Cortex of kidney (tissue), 1 donor: ENCODE results near the gene PPP2R3C.
"Not testable (repeated sequence)": the region's sequence is repeated elsewhere in the genome, so short reads cannot be mapped to it uniquely, and the experiment has no call there.

ENCODE experiments used
- DNase-seq: peaks from one replicate; lab custom pipeline; 2025; lab: John Stamatoyannopoulos, UW

PPP2R3C gene

GRCh38 chr14:35052637-35053036 lies 69.2 kb downstream of the PPP2R3C start:
- DNase-seq: no peak

- no peak for DNase-seq
These were observed 70.0 kb downstream of the PPP2R3C start for GRCh38 chr14:35051796-35052195.

GRCh38 chr14:35050652-35051051 lies 71.1 kb downstream of the PPP2R3C start:
- DNase-seq: no peak

GRCh38 chr14:35047976-35048513 lies 73.7 kb downstream of the PPP2R3C start:
- no peak for DNase-seq

- no peak for DNase-seq
These were observed 74.8 kb downstream of the PPP2R3C start for GRCh38 chr14:35046751-35047536.

- peak; percentile 87 for DNase-seq
These were observed 75.6 kb downstream of the PPP2R3C start, which contains the start of gene FAM177A1 for GRCh38 chr14:35046048-35046750. FAM177A1 (plus strand) TSS chr14:35046272; CDS start chr14:35046464, 192 bp downstream.

- DNase-seq: no peak
These were observed 76.1 kb downstream of the PPP2R3C start for GRCh38 chr14:35045798-35046047.

- DNase-seq: no peak
These were observed 76.6 kb downstream of the PPP2R3C start for GRCh38 chr14:35044939-35045797.

GRCh38 chr14:35043046-35043445 lies 78.7 kb downstream of the PPP2R3C start:
- no peak for DNase-seq

- no peak for DNase-seq
These were observed 79.2 kb downstream of the PPP2R3C start for GRCh38 chr14:35042632-35043031.

GRCh38 chr14:35038312-35038711 lies 83.5 kb downstream of the PPP2R3C start:
- DNase-seq: not testable (repeated sequence)
